Epithelial cell of proximal tubule (primary cell): ENCODE data around the gene ZNF100. TPM values are rescaled to one million over a fixed set of nuclear protein-coding genes. Genes with fewer than 3 reads are reported as not detected.
"Not testable (repeated sequence)": the region's sequence is repeated elsewhere in the genome, so short reads cannot be mapped to it uniquely, and the experiment has no call there.

ENCODE experiments used
- DNase-seq: peaks from one replicate; pipeline ENCODE4 v3.0.0-alpha.2; 2011; ENCODE audit warnings: low read depth
- H3K4me3 ChIP-seq: 2 replicates; pipeline ENCODE4 v1.5.1; 2011; ENCODE audit warnings: low read depth, mild to moderate bottlenecking, low read length
- total RNA-seq: library from RNA; depleted of rRNA; stranded (reverse); fragments of >200 nt; gene quantifications from 2 replicates; pipeline ENCODE4 v1.2.3, GENCODE V29; 2015
- TF ChIP-seq, protein P1 (sequence below): conservative IDR thresholded peaks from 2 replicates; pipeline ENCODE4 v1.5.1; 2012; ENCODE audit warnings: low read depth, mild to moderate bottlenecking, low read length

Gene ZNF100
- total RNA-seq, 1 donor from 2014 or later, result 10.1 TPM

DNA sequence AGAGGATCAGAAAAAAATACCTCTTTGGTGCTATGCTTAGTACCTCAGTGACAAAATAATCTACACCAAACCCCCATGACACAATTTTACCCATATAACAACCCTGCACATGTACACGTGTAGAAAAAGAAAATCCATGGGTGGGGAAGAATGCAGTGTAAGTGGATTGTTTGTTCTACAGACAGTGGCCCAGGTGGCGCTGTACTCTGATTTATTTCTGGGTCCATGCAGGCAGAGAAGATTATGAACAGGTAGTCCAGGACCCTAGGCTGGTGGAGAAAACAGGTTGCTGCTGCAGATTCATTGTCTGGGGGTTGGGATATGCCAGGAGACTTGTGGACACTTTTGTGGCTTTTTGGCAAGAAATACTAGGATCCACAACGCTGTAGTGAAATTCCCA is 9.1 kb downstream of the ZNF100 start:
- TF ChIP-seq, protein P1, sequence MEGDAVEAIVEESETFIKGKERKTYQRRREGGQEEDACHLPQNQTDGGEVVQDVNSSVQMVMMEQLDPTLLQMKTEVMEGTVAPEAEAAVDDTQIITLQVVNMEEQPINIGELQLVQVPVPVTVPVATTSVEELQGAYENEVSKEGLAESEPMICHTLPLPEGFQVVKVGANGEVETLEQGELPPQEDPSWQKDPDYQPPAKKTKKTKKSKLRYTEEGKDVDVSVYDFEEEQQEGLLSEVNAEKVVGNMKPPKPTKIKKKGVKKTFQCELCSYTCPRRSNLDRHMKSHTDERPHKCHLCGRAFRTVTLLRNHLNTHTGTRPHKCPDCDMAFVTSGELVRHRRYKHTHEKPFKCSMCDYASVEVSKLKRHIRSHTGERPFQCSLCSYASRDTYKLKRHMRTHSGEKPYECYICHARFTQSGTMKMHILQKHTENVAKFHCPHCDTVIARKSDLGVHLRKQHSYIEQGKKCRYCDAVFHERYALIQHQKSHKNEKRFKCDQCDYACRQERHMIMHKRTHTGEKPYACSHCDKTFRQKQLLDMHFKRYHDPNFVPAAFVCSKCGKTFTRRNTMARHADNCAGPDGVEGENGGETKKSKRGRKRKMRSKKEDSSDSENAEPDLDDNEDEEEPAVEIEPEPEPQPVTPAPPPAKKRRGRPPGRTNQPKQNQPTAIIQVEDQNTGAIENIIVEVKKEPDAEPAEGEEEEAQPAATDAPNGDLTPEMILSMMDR, result no peak
- no peak for DNase-seq
- H3K4me3 ChIP-seq, result no peak overlapping the region

DNA sequence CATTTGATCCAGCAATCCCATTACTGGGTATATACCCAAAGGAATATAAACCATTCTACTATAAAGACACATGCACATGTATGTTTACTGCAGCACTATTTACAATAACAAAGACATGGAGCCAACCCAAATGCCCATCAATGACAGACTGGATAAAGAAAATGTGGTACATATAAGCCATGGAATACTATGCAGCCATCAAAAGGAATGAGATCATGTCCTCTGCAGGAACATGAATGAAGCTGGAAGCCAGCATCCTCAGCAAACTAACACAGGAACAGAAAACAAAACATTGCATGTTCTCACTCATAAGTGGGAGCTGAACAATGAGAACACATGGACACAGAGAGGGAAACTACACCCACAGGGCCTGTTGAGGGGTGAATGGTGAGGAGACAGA is 11.8 kb downstream of the ZNF100 start:
- DNase-seq, result not testable (repeated sequence)

DNA sequence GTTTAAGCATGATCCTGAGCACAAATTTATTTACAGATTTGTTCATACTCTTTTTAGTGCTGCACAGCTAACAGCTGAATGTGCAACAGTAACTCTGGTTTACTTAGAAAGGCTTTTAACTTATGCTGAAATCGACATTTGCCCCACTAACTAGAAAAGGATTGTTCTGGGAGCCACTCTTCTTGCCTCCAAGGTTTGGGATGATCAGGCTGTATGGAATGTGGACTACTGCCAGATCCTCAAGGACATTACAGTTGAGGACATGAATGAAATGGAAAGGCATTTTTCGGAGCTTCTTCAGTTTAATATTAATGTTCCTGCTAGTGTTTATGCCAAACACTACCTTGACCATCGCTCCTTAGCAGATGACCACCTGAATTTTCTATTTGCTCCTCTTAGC is 16.0 kb downstream of the ZNF100 start:
- TF ChIP-seq, protein P1, result no peak
- no peak overlapping the region for H3K4me3 ChIP-seq
- no peak for DNase-seq

More for the DNA sequence above, 11.8 kb downstream of the ZNF100 start:
- H3K4me3 ChIP-seq, result not testable (repeated sequence)

GRCh38 chr19:21750586-21751128 is 16.7 kb downstream of the ZNF100 start:
- TF ChIP-seq, protein P1, result no peak
- DNase-seq, result no peak
- no peak overlapping the region for H3K4me3 ChIP-seq

GRCh38 chr19:21749090-21749489 is 18.3 kb downstream of the ZNF100 start:
- no peak for DNase-seq
- TF ChIP-seq, protein P1, result no peak
- no peak overlapping the region for H3K4me3 ChIP-seq

DNA sequence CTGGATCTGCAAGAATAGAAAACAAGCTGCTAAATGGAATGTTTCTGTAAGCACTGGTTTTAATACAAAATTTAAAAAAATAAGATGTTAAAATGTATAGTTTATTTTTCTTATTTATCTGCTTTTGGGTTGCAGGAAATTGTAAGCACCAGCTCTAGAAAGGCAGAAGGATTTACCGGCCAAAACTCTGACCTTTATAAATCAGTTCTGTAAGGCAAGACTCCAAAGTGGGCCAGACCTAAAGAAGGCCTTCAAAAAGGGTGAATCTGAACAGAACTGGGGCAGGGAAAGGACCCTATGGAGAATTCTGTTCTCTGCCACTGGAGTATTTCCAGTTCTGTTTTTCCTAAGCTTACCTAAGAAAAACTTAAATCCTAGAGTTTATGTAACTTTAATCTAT is 19.3 kb downstream of the ZNF100 start:
- no peak overlapping the region for H3K4me3 ChIP-seq
- TF ChIP-seq, protein P1, result no peak
- DNase-seq, result no peak

DNA sequence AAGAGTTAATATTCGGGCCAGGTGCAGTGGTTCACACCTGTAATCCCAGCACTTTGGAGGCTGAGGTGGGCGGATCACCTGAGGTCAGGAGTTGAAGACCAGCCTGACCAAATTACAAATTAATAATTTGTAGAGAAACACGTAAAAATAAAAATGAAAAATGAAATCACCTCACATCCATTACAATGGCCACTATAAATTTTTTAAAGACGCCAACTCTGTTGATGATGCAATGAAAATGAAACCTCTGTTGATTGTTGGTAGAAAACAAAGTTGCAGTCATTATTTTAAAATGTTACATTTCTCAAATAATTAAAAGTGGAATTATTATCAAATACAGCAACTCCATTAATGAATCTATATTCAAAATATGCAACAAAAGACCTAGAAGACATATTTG is 26.8 kb downstream of the ZNF100 start:
- H3K4me3 ChIP-seq, result no peak overlapping the region
- DNase-seq, result no peak
- TF ChIP-seq, protein P1, result no peak

DNA sequence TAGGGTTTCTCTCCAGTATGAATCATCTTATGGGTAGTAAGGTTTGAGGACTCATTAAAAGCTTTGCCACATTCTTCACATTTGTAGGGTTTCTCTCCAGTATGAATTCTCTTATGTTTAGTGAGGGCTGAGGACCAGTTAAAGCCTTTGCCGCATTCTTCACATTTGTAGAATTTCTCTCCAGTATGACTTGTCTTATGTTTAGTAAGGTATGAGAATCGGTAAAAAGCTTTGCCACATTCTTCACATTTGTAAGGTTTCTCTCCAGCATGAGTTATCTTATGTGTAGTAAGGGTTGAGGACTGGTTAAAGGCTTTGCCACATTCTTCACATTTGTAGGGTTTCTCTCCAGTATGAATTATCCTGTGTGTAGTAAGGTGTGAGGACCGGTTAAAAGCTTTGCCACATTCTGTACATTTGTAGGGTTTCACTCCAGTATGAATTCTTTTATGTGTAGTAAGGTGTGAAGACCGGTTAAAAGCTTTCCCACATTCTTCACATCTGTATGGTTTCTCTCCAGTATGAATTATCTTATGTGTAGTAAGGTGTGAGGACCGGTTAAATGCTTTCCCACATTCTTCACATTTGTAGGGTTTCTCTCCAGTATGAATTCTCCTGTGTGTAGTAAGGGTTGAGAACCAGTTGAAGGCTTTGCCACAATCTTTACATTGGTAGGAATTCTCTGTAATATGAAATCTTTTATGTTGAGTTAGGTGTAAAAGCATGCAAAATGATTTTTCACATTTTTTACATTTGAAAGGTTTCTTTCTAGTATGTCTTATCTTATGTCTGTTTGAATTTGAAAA is 40.2 kb downstream of the ZNF100 start:
- not testable (repeated sequence) for H3K4me3 ChIP-seq

More for the DNA sequence above, 40.2 kb downstream of the ZNF100 start:
- not testable (repeated sequence) for DNase-seq
